ENCODE data around the gene IFNK.

Gene IFNK

GRCh38 chr9:27563738-27564430, 39.8 kb downstream of the IFNK start:
- DNase-seq (ENCODE audit: low spot score), result no peak
- Histone ChIP-seq H3K18ac (ENCODE audit: low read length) (no peak overlapping the region), H3K36me3 (replicated peaks in 1 of 2; ENCODE audit: control insufficient read depth in 2 of 2, insufficient read depth in 2 of 2, low read length in 2 of 2) (peaks cover 8 to 97% of the 10 kb centered on the region in 2 donors)

GRCh38 chr9:27564670-27565069, 40.6 kb downstream of the IFNK start:
- Histone ChIP-seq H3K14ac (ENCODE audit: low read length) (no peak overlapping the region), H4K8ac (ENCODE audit: low read depth, low read length) (no peak overlapping the region), H3K27ac (replicated peaks; ENCODE audit: low read length) (no peak overlapping the region), H2BK120ac (ENCODE audit: low read depth, low read length) (no peak overlapping the region), H3K4me3 (ENCODE audit: low read length in 2 of 2) (no peak overlapping the region), H3K36me3 (replicated peaks in 1 of 2; ENCODE audit: control insufficient read depth in 2 of 2, insufficient read depth in 2 of 2, low read length in 2 of 2) (peaks cover 7 to 95% of the 10 kb centered on the region in 2 donors), H2BK15ac (ENCODE audit: low read length) (no peak overlapping the region), H3K9me3 (replicated peaks in 1 of 2; ENCODE audit: control insufficient read depth in 2 of 2, insufficient read depth in 1 of 2, low read depth in 1 of 2, low read length in 2 of 2) (peaks cover 0 to 3% of the 10 kb centered on the region in 2 donors), H3K18ac (ENCODE audit: low read length) (no peak overlapping the region), H3K79me1 (ENCODE audit: low read depth, low read length) (no peaks in the 10 kb centered on the region), H4K91ac (ENCODE audit: low read depth, low read length, poor library complexity) (no peak overlapping the region), H3K4me2 (ENCODE audit: insufficient read depth, low read length, poor library complexity, severe bottlenecking) (no peak overlapping the region), H3K4me1 (ENCODE audit: control insufficient read depth in 2 of 2, insufficient read depth in 1 of 2, low read depth in 1 of 2, low read length in 2 of 2) (peaks cover 0 to 2% of the 10 kb centered on the region in 2 donors), H3K9ac (ENCODE audit: low read depth, low read length, poor library complexity) (no peak overlapping the region), H2AK5ac (ENCODE audit: low read depth, low read length) (no peak overlapping the region), H3K23ac (ENCODE audit: low read depth, low read length, poor library complexity) (no peak overlapping the region), H2AFZ (ENCODE audit: low read length) (no peak overlapping the region), H3K27me3 (ENCODE audit: control insufficient read depth in 3 of 3, insufficient read depth in 3 of 3, low read depth in 1 of 3, low read length in 3 of 3) (no peaks in the 10 kb centered on the region), H3K4ac (ENCODE audit: low read length) (no peak overlapping the region), H2BK5ac (ENCODE audit: low read length) (no peak overlapping the region), H2BK12ac (ENCODE audit: low read length) (no peak overlapping the region)
- WGBS, 2 donors (ENCODE audit: extremely low coverage in 2 of 2, insufficient read length in 2 of 2, insufficient replicate concordance in 1 of 2), result no CpG with 5 or more reads among the region's 1 CpG
- DNase-seq (ENCODE audit: low spot score), result no peak

More at GRCh38 chr9:27563738-27564430, 39.8 kb downstream of the IFNK start:
- WGBS, 2 donors (ENCODE audit: extremely low coverage in 2 of 2, insufficient read length in 2 of 2, insufficient replicate concordance in 1 of 2), result no CpG with 5 or more reads among the region's 4 CpGs
- Histone ChIP-seq H3K79me1 (ENCODE audit: low read depth, low read length) (no peaks in the 10 kb centered on the region), H3K14ac (ENCODE audit: low read length) (no peak overlapping the region), H3K4me1 (ENCODE audit: control insufficient read depth in 2 of 2, insufficient read depth in 1 of 2, low read depth in 1 of 2, low read length in 2 of 2) (peaks cover 0 to 2% of the 10 kb centered on the region in 2 donors), H3K9ac (ENCODE audit: low read depth, low read length, poor library complexity) (no peak overlapping the region), H2BK120ac (ENCODE audit: low read depth, low read length) (no peak overlapping the region), H3K27me3 (ENCODE audit: control insufficient read depth in 3 of 3, insufficient read depth in 3 of 3, low read depth in 1 of 3, low read length in 3 of 3) (no peaks in the 10 kb centered on the region), H3K27ac (replicated peaks; ENCODE audit: low read length) (no peak overlapping the region), H3K23ac (ENCODE audit: low read depth, low read length, poor library complexity) (no peak overlapping the region), H3K4me3 (ENCODE audit: low read length in 2 of 2) (no peak overlapping the region), H2AK5ac (ENCODE audit: low read depth, low read length) (no peak overlapping the region), H2BK5ac (ENCODE audit: low read length) (no peak overlapping the region), H3K9me3 (replicated peaks in 1 of 2; ENCODE audit: control insufficient read depth in 2 of 2, insufficient read depth in 1 of 2, low read depth in 1 of 2, low read length in 2 of 2) (no peaks in the 10 kb centered on the region), H3K4me2 (ENCODE audit: insufficient read depth, low read length, poor library complexity, severe bottlenecking) (no peak overlapping the region), H2BK15ac (ENCODE audit: low read length) (no peak overlapping the region), H2BK12ac (ENCODE audit: low read length) (no peak overlapping the region), H4K91ac (ENCODE audit: low read depth, low read length, poor library complexity) (no peak overlapping the region), H2AFZ (ENCODE audit: low read length) (no peak overlapping the region), H3K4ac (ENCODE audit: low read length) (no peak overlapping the region), H4K8ac (ENCODE audit: low read depth, low read length) (no peak overlapping the region)

GRCh38 chr9:27565696-27566095, 41.6 kb downstream of the IFNK start:
- Histone ChIP-seq H3K4me1 (ENCODE audit: control insufficient read depth in 2 of 2, insufficient read depth in 1 of 2, low read depth in 1 of 2, low read length in 2 of 2) (peaks cover 0 to 2% of the 10 kb centered on the region in 2 donors), H3K27ac (replicated peaks; ENCODE audit: low read length) (no peak overlapping the region), H3K27me3 (ENCODE audit: control insufficient read depth in 3 of 3, insufficient read depth in 3 of 3, low read depth in 1 of 3, low read length in 3 of 3) (no peaks in the 10 kb centered on the region), H3K4me2 (ENCODE audit: insufficient read depth, low read length, poor library complexity, severe bottlenecking) (no peak overlapping the region), H3K18ac (ENCODE audit: low read length) (no peak overlapping the region), H3K36me3 (replicated peaks in 1 of 2; ENCODE audit: control insufficient read depth in 2 of 2, insufficient read depth in 2 of 2, low read length in 2 of 2) (peaks cover 7 to 86% of the 10 kb centered on the region in 2 donors), H2AK5ac (ENCODE audit: low read depth, low read length) (no peak overlapping the region), H3K23ac (ENCODE audit: low read depth, low read length, poor library complexity) (no peak overlapping the region), H3K4ac (ENCODE audit: low read length) (no peak overlapping the region), H2BK5ac (ENCODE audit: low read length) (no peak overlapping the region), H3K9ac (ENCODE audit: low read depth, low read length, poor library complexity) (no peak overlapping the region), H4K8ac (ENCODE audit: low read depth, low read length) (no peak overlapping the region), H2AFZ (ENCODE audit: low read length) (no peak overlapping the region), H4K91ac (ENCODE audit: low read depth, low read length, poor library complexity) (no peak overlapping the region), H3K79me1 (ENCODE audit: low read depth, low read length) (no peaks in the 10 kb centered on the region), H3K4me3 (ENCODE audit: low read length in 2 of 2) (no peak overlapping the region), H2BK12ac (ENCODE audit: low read length) (no peak overlapping the region), H2BK15ac (ENCODE audit: low read length) (no peak overlapping the region), H3K9me3 (replicated peaks in 1 of 2; ENCODE audit: control insufficient read depth in 2 of 2, insufficient read depth in 1 of 2, low read depth in 1 of 2, low read length in 2 of 2) (peaks cover 0 to 3% of the 10 kb centered on the region in 2 donors), H2BK120ac (ENCODE audit: low read depth, low read length) (no peak overlapping the region), H3K14ac (ENCODE audit: low read length) (no peak overlapping the region)
- no peak for DNase-seq (ENCODE audit: low spot score)

GRCh38 chr9:27566118-27566517, 42.0 kb downstream of the IFNK start:
- Histone ChIP-seq H3K27ac (replicated peaks; ENCODE audit: low read length) (no peak overlapping the region), H2AFZ (ENCODE audit: low read length) (no peak overlapping the region), H2BK12ac (ENCODE audit: low read length) (no peak overlapping the region), H3K23ac (ENCODE audit: low read depth, low read length, poor library complexity) (no peak overlapping the region), H3K4me1 (ENCODE audit: control insufficient read depth in 2 of 2, insufficient read depth in 1 of 2, low read depth in 1 of 2, low read length in 2 of 2) (peaks cover 0 to 2% of the 10 kb centered on the region in 2 donors), H3K27me3 (ENCODE audit: control insufficient read depth in 3 of 3, insufficient read depth in 3 of 3, low read depth in 1 of 3, low read length in 3 of 3) (no peaks in the 10 kb centered on the region), H3K14ac (ENCODE audit: low read length) (no peak overlapping the region), H2BK5ac (ENCODE audit: low read length) (no peak overlapping the region), H3K9ac (ENCODE audit: low read depth, low read length, poor library complexity) (no peak overlapping the region), H4K8ac (ENCODE audit: low read depth, low read length) (no peak overlapping the region), H3K4me3 (ENCODE audit: low read length in 2 of 2) (no peak overlapping the region), H2AK5ac (ENCODE audit: low read depth, low read length) (no peak overlapping the region), H3K18ac (ENCODE audit: low read length) (no peak overlapping the region), H3K79me1 (ENCODE audit: low read depth, low read length) (no peaks in the 10 kb centered on the region), H2BK120ac (ENCODE audit: low read depth, low read length) (no peak overlapping the region), H3K36me3 (replicated peaks in 1 of 2; ENCODE audit: control insufficient read depth in 2 of 2, insufficient read depth in 2 of 2, low read length in 2 of 2) (peaks cover 7 to 86% of the 10 kb centered on the region in 2 donors), H3K4me2 (ENCODE audit: insufficient read depth, low read length, poor library complexity, severe bottlenecking) (no peak overlapping the region), H3K4ac (ENCODE audit: low read length) (no peak overlapping the region), H4K91ac (ENCODE audit: low read depth, low read length, poor library complexity) (no peak overlapping the region), H3K9me3 (replicated peaks in 1 of 2; ENCODE audit: control insufficient read depth in 2 of 2, insufficient read depth in 1 of 2, low read depth in 1 of 2, low read length in 2 of 2) (peaks cover 0 to 3% of the 10 kb centered on the region in 2 donors), H2BK15ac (ENCODE audit: low read length) (no peak overlapping the region)
- no CpG with 5 or more reads among the region's 1 CpG for WGBS, 2 donors (ENCODE audit: extremely low coverage in 2 of 2, insufficient read length in 2 of 2, insufficient replicate concordance in 1 of 2)
- DNase-seq (ENCODE audit: low spot score), result no peak

Data from neuronal stem cell (in vitro differentiated cells).